Right forelimb (tissue), 1 donor: Measurements from ENCODE around the gene KRTAP10-3.

ENCODE experiments used
- DNase-seq: peaks from one replicate; pipeline ENCODE4 v3.0.0-alpha.2; 2018

KRTAP10-3 gene

GRCh38 chr21:44589586-44590305, 31.2 kb upstream of the KRTAP10-3 start:
- DNase-seq: peak; percentile 21

- no peak for DNase-seq
Observed at GRCh38 chr21:44589094-44589493, 30.5 kb upstream of the KRTAP10-3 start.

GRCh38 chr21:44585892-44586291, 27.3 kb upstream of the KRTAP10-3 start:
- no peak for DNase-seq

- no peak for DNase-seq
Observed at GRCh38 chr21:44583800-44584147, 25.2 kb upstream of the KRTAP10-3 start.

- DNase-seq: peak; percentile 48
Observed at GRCh38 chr21:44583089-44583799, 24.6 kb upstream of the KRTAP10-3 start.

- DNase-seq: no peak
Observed at GRCh38 chr21:44582055-44582454, 23.5 kb upstream of the KRTAP10-3 start.

- no peak for DNase-seq
Observed at GRCh38 chr21:44581158-44581557, 22.6 kb upstream of the KRTAP10-3 start.

- peak; percentile 27 for DNase-seq
Observed at GRCh38 chr21:44580231-44580821, 21.7 kb upstream of the KRTAP10-3 start, which contains the start of gene KRTAP10-5. Gene KRTAP10-5 (minus strand): TSS chr21:44580604. CDS start chr21:44580578, 26 bp downstream.

- peak; percentile 27 for DNase-seq
Observed at GRCh38 chr21:44579833-44580144, 21.2 kb upstream of the KRTAP10-3 start.

GRCh38 chr21:44579056-44579832, 20.6 kb upstream of the KRTAP10-3 start:
- DNase-seq: peak; percentile 32

- DNase-seq: peak; percentile 26
Observed at GRCh38 chr21:44578371-44579055, 19.9 kb upstream of the KRTAP10-3 start.

- DNase-seq: no peak
Observed at GRCh38 chr21:44576025-44576420, 17.4 kb upstream of the KRTAP10-3 start.

- DNase-seq: peak; percentile 25
Observed at GRCh38 chr21:44575307-44576024, 16.9 kb upstream of the KRTAP10-3 start.

GRCh38 chr21:44574457-44575306, 16.1 kb upstream of the KRTAP10-3 start:
- peak; percentile 31 for DNase-seq

- DNase-seq: peak; percentile 21
Observed at GRCh38 chr21:44573630-44574456, 15.2 kb upstream of the KRTAP10-3 start, which contains the start of gene KRTAP10-4. Gene KRTAP10-4 (plus strand): TSS chr21:44573729. CDS start chr21:44573759, 30 bp downstream.

GRCh38 chr21:44572959-44573583, 14.5 kb upstream of the KRTAP10-3 start:
- DNase-seq: peak; percentile 15

GRCh38 chr21:44571844-44572782, 13.5 kb upstream of the KRTAP10-3 start:
- DNase-seq: peak; percentile 21

- peak; percentile 13 for DNase-seq
Observed at GRCh38 chr21:44571296-44571695, 12.7 kb upstream of the KRTAP10-3 start.
